GM19324 (cell line): ENCODE measurements around the gene C16orf92.
"Not testable (repeated sequence)": the region's sequence is repeated elsewhere in the genome, so short reads cannot be mapped to it uniquely, and the experiment has no call there.

ENCODE experiments used
- ATAC-seq: cut with Tn5 transposase; IDR thresholded peaks from one replicate; pipeline ENCODE4 v1.9.1; 2021; ENCODE audit warnings: mild to moderate bottlenecking, moderate library complexity; ENCODE audit not compliant: unreplicated experiment, low FRiP score

The C16orf92 gene

GRCh38 chr16:30023586-30023985, 588 bp downstream of the C16orf92 start:
- no peak for ATAC-seq

DNA sequence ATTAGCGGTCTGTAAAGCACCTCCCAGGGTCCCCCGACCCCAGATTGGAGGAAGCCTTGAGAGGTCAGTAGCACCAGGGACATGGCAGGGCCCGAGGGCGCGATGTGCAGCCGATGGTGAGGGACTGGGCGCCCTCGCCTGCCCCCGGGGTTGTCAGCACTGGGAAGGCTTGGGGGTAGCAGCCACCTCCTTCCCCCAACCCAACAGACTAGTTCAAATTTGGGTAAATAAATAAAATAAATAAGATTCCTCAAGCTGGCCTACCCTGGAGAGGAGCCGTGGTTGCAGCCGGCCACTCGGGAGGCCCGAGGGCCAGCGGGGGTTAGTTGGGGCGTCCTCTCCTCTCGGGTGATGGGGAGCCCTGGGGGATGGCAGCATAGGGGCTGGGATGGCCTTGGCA, 1.5 kb downstream of the C16orf92 start:
- ATAC-seq: no peak

DNA sequence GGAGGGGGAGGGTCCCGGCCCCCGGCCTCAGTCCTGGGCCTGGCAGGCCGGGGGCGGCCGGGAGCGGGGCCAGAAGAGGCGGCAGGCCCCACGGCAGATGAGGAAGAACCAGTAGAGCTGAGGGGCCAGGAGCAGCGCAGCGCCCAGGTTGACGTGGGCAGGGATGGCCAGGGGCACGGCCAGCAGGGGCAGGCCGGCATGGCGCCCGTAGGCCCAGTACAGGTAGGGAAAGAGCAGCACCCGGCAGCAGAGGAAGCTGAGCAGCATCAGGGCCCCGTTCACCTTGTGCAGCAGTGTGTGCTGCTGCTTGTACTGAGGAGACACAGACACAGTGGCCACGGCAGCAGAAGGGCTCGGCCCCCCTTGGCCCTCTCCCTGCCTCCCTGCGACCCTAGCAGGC, 2.2 kb downstream of the C16orf92 start:
- no peak for ATAC-seq

DNA sequence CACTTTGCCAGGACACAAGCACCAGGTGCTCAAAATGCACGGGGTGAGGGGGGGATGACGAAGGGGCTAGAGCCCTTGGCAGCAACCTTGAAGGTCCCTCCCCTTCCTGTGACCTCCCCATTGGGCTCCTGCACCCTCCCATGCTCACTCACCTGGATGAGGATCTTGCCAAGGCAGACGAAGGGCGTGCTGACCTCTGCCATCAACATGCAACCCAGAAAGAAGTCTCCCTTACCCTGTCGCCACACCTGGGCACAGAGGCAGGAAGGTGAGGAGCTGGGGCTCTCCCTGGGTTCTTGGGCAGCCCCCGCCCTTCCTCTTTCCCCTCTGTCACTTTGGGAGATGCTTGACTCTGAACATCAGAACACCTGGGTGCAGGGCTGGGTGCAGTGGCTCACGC, 2.6 kb downstream of the C16orf92 start:
- no peak for ATAC-seq

DNA sequence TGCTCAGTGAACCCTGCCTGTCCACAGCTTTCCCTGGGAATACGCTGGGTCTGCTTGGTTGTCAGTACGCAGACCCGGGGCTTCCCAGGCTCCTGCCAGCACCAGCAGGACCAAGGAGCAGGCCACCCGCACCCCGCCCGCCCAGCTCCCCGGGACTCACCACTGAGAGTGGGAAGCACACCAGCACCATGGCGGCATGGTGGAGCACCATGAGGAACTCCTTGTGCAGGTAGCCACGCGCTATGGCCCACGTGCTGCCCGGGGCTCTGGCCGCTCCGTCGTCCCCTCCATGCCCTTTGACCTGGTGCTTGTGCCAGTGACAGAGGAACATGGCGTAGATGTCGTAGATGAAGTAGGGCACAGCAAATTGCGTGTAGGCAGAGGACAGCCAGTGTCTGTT, 3.5 kb downstream of the C16orf92 start:
- no peak for ATAC-seq

GRCh38 chr16:30027588-30028437, 4.8 kb downstream of the C16orf92 start:
- no peak for ATAC-seq

DNA sequence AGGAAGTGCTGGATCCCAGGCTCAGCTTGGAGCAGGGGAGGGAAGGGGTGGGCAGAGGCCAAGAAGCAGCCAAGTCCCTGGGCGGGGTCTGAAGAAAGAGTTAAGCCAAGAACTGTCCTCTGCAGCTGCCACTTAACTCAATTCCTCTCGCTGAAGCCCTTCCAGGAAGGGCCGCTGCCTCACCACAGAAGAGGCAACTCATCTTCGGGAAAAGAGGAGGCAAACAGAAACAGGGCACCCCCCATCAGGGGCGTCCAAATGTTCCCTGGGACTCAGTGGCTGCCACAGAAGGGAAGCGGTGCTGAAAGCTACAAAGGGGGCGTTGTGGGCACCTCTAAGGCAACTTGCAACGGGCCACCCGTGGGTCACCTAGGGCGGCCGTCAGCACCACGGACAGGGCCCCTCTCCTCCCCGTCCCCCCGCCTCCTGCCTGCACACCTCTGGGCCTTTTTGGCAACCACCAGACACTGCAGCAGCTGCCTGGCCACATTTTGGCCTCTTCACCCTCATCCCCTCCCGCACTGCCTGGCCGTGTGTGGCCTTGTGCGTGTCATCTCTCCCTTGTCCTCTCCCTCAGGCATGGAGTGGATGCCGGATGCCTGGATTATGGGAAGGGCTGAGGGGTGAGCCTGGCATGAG, 5.6 kb downstream of the C16orf92 start:
- no peak for ATAC-seq

- ATAC-seq: no peak
Measured at GRCh38 chr16:30030011-30030685, 7.2 kb downstream of the C16orf92 start.

GRCh38 chr16:30030841-30031413, 7.9 kb downstream of the C16orf92 start, which contains the start of gene TLCD3B:
TSS of gene TLCD3B (minus strand) at chr16:30031271. CDS start at chr16:30030527, 744 bp downstream.
- ATAC-seq: no peak

DNA sequence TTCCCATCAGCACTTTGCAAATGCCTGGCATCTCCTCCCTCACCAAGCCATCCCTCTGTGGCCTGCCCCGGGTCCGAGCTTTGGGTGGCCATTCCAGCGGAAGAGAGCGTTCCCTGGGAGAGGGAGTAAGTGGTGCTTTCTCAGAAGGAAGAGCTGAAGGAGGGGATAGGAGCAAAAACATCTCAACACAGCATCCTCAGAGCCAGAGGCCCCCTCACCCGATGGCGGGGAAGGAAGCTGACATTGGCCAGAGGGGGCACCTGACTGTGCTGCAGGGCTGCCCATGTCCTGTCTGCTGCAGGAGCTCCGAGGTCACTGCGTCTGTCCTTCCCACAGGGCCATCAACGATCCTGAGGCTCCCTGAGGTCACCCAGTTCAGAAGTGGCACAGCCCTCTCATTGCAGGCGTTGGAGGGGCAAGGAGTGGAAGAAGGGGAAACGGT, 8.5 kb downstream of the C16orf92 start:
- no peak for ATAC-seq

- no peak for ATAC-seq
Measured at GRCh38 chr16:30032083-30032819, 9.3 kb downstream of the C16orf92 start.

- no peak for ATAC-seq
Measured at GRCh38 chr16:30033270-30033669, 10.3 kb downstream of the C16orf92 start.

DNA sequence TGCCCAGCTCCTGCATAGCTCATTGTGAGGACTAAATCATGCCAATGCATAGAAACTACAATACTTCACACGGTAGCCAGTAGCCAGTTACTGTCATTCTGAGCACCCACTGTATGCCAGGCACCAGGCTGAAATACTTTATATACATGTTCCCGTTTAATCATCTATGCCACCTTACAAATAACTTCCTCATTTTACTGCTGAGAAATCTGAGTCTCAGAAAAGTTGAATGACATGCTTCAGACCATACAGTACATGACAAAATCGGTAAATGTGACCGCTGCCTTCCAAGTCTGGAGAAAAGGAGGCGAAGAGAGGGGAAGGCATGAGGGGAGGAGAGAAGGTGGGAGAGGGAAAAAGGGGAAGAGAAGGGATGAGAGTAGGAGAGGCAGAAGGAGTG, 17.2 kb downstream of the C16orf92 start:
- no peak for ATAC-seq

GRCh38 chr16:30040690-30041089, 17.7 kb downstream of the C16orf92 start:
- ATAC-seq: not testable (repeated sequence)

DNA sequence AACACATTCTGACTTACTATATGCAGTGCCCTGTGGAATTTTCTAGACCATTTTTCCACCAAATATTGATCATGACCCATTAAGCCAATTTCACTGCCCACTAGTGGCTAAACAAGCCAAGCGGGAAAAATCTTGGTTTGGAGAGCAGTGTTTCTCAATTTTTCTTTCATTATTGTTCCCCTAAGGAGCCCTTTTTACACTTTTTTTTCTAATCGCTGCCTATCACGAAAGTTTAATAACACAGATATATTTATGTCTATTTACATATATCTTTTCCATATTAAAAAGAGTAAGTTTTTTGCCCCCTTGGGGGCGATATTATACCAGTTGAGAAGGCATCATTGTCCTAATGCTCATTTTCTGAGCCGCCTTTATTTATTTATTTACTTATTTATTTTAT, 18.8 kb downstream of the C16orf92 start:
- no peak for ATAC-seq

DNA sequence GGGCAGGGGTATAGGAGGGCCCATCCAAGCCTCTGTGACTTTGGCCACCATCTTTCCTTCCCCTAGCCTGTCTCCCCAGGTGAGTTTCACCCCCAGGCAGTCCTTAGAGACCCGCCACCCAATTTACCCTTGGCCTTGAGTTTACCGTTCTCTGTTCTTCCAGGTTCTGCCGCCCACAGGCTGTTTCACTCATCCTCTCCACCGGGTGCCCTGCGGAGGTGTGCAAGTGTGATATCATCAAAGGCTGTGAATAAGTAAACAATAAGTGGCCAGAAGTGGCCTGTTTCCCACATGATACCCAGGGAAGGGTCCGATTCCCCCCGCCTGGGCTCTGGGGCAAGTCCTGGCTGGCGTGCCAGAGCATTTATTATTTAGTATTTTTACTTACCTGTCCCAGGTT, 23.2 kb downstream of the C16orf92 start:
- no peak for ATAC-seq

- no peak for ATAC-seq
Measured at GRCh38 chr16:30046588-30046987, 23.6 kb downstream of the C16orf92 start.

- ATAC-seq: no peak
Measured at GRCh38 chr16:30049871-30050270, 26.9 kb downstream of the C16orf92 start.

- no peak for ATAC-seq
Measured at GRCh38 chr16:30051518-30051917, 28.5 kb downstream of the C16orf92 start.

DNA sequence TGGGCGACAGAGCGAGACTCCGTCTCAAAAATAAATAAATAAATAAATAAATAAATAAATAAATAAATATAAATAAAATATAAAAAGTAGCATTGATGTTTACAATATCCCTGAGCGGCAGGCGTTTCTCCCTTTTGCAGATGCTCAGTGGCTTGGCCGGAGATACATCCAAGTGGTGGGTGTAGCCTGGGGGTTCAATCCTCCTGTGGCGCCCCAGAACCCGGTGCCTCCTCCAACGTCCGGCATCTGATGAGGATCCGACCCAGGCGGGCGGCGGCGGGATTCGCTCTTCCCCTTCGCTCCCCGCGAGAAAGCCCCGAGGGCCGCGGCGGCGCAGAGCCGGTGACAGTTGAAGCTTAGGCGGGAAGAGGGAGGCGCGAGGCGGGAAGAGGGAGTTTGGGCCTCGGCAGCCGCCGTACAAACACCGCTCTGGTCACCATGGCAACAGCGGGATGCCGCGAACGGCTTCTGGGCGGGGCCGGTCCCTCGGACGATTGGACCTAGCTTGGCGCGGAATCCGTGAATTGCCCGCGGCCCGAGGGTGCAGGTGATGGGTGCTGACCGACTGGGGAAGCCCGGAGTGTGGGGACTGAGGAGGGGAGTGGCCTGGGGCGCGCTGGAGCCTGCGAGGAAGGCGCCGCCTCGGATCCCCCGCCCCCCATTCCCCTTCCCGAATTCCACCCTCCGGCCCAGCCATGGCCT, 29.8 kb downstream of the C16orf92 start:
- peak; percentile 71 for ATAC-seq
